Activated T-cell treated with anti-CD3 and anti-CD28 coated beads, Interleukin-2, amount 50 U/mL, for 24 hours (primary cell): ENCODE measurements around the gene SLC66A1.
A peak's percentile ranks its signal among the peaks of the same experiment; 100 is the strongest.

ENCODE experiments used
- DNase-seq: peaks from one replicate; pipeline ENCODE4 v3.0.0-alpha.2; 2020
- H3K27ac Mint-ChIP-seq: 2 replicates; pipeline ENCODE4 v1.8.0; 2020; ENCODE audit warnings: mild to moderate bottlenecking, mixed read lengths
- H3K27me3 Mint-ChIP-seq: 2 replicates; pipeline ENCODE4 v1.8.0; 2020; ENCODE audit warnings: mixed read lengths
- H3K36me3 Mint-ChIP-seq: 2 replicates; pipeline ENCODE4 v1.8.0; 2020; ENCODE audit warnings: low read depth, mixed read lengths
- H3K4me1 Mint-ChIP-seq: 2 replicates; pipeline ENCODE4 v1.8.0; 2020; ENCODE audit warnings: low read depth, mixed read lengths
- H3K4me3 Mint-ChIP-seq: 2 replicates; pipeline ENCODE4 v1.8.0; 2020; ENCODE audit warnings: mild to moderate bottlenecking, moderate library complexity, mixed read lengths
- H3K9me3 Mint-ChIP-seq: 2 replicates; pipeline ENCODE4 v1.8.0; 2020; ENCODE audit warnings: mixed read lengths

SLC66A1 gene

GRCh38 chr1:19363536-19364152 is 51.5 kb downstream of the SLC66A1 start:
- Mint-ChIP-seq H3K9me3 (no peaks in the 10 kb centered on the region), H3K27ac (peak overlapping the region; percentile 40), H3K27me3 (no peaks in the 10 kb centered on the region), H3K36me3 (peaks cover 45% of the 10 kb centered on the region), H3K4me1 (peaks cover 66% of the 10 kb centered on the region), H3K4me3 (no peak overlapping the region)
- no peak for DNase-seq

- peak overlapping the region; percentile 26 for H3K27ac Mint-ChIP-seq
- H3K9me3 Mint-ChIP-seq, result no peaks in the 10 kb centered on the region
- H3K4me1 Mint-ChIP-seq, result peaks cover 67% of the 10 kb centered on the region
- no peak for DNase-seq
- H3K4me3 Mint-ChIP-seq, result no peak overlapping the region
- no peaks in the 10 kb centered on the region for H3K27me3 Mint-ChIP-seq
- H3K36me3 Mint-ChIP-seq, result peaks cover 50% of the 10 kb centered on the region
Observed at GRCh38 chr1:19365721-19366120, 53.6 kb downstream of the SLC66A1 start.

- Mint-ChIP-seq H3K9me3 (no peaks in the 10 kb centered on the region), H3K27ac (peak overlapping the region; percentile 55), H3K36me3 (peaks cover 56% of the 10 kb centered on the region), H3K4me3 (no peak overlapping the region), H3K27me3 (no peaks in the 10 kb centered on the region), H3K4me1 (peaks cover 60% of the 10 kb centered on the region)
- DNase-seq, result no peak
Observed at GRCh38 chr1:19366599-19367536, 54.7 kb downstream of the SLC66A1 start.

- Mint-ChIP-seq H3K4me3 (no peak overlapping the region), H3K36me3 (peaks cover 62% of the 10 kb centered on the region), H3K9me3 (no peaks in the 10 kb centered on the region), H3K27ac (peak overlapping the region; percentile 57), H3K4me1 (peaks cover 54% of the 10 kb centered on the region), H3K27me3 (no peaks in the 10 kb centered on the region)
- no peak for DNase-seq
Observed at GRCh38 chr1:19367584-19368041, 55.5 kb downstream of the SLC66A1 start.

GRCh38 chr1:19368050-19368449 is 55.9 kb downstream of the SLC66A1 start:
- Mint-ChIP-seq H3K27me3 (no peaks in the 10 kb centered on the region), H3K4me1 (peaks cover 50% of the 10 kb centered on the region), H3K27ac (peak overlapping the region; percentile 57), H3K4me3 (no peak overlapping the region), H3K9me3 (no peaks in the 10 kb centered on the region), H3K36me3 (peaks cover 64% of the 10 kb centered on the region)
- no peak for DNase-seq

DNA sequence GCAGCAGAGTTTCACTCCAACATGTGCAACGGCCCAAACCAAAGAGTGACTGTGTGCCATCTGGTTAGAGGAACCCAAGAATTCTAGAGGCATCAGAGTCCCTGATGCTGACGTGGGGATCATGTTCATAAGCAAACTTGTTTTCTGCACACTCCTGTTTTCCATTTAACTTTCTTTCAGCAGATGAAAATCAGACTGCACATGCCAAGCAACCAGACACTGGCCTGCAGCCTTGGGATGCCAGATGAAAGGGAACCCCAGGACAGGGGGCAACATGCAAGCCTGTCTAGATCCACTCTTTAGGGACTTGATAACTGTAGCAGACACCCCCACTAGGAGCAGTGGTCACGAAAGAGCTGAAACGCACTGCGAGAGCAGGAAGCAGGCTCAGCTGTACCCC is 56.8 kb downstream of the SLC66A1 start:
- Mint-ChIP-seq H3K36me3 (peaks cover 63% of the 10 kb centered on the region), H3K27me3 (no peaks in the 10 kb centered on the region), H3K9me3 (no peaks in the 10 kb centered on the region), H3K27ac (peak overlapping the region; percentile 69), H3K4me3 (no peak overlapping the region), H3K4me1 (peaks cover 46% of the 10 kb centered on the region)
- no peak for DNase-seq

DNA sequence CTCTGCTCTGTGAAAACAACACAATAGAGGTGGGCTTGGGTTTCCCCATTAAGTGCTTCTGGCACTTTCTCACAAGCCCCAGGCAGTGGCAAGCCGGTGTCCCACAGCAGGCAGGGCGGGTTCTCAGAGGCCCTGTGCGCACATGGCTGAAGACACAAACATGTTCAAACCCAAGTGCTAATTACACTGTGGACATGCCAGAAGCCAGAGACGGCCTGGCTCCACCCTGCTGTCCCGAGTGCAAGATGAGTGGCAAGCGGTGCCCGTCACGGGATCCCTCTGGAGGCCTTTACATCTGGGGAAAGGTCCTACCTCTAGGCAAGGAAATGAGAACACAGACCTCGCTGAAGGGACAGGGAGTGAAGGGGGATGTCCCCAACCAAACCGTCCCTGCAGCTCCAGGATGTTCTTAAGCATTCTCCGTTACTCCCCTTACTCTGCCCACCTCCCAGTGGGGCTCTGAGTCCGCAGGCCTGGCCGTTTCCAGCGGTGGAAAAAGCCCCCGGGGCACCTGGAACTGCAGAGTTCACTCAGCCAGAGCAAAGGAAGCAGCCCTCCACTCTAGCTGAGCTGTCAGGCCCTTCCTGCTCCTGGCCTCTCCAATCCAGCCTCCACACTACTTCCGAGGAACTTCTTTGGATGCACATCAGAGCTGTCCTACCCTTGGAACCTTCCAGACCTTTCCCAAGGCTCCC is 57.4 kb downstream of the SLC66A1 start:
- H3K27ac Mint-ChIP-seq, result peak overlapping the region; percentile 69
- H3K4me1 Mint-ChIP-seq, result peaks cover 46% of the 10 kb centered on the region
- no peaks in the 10 kb centered on the region for H3K27me3 Mint-ChIP-seq
- DNase-seq, result no peak
- no peaks in the 10 kb centered on the region for H3K9me3 Mint-ChIP-seq
- H3K4me3 Mint-ChIP-seq, result no peak overlapping the region
- peaks cover 64% of the 10 kb centered on the region for H3K36me3 Mint-ChIP-seq

GRCh38 chr1:19370453-19371170 is 58.5 kb downstream of the SLC66A1 start:
- Mint-ChIP-seq H3K4me1 (peaks cover 42% of the 10 kb centered on the region), H3K27ac (peak overlapping the region; percentile 69), H3K36me3 (peaks cover 67% of the 10 kb centered on the region), H3K4me3 (no peak overlapping the region), H3K27me3 (no peaks in the 10 kb centered on the region), H3K9me3 (no peaks in the 10 kb centered on the region)
- DNase-seq, result no peak

DNA sequence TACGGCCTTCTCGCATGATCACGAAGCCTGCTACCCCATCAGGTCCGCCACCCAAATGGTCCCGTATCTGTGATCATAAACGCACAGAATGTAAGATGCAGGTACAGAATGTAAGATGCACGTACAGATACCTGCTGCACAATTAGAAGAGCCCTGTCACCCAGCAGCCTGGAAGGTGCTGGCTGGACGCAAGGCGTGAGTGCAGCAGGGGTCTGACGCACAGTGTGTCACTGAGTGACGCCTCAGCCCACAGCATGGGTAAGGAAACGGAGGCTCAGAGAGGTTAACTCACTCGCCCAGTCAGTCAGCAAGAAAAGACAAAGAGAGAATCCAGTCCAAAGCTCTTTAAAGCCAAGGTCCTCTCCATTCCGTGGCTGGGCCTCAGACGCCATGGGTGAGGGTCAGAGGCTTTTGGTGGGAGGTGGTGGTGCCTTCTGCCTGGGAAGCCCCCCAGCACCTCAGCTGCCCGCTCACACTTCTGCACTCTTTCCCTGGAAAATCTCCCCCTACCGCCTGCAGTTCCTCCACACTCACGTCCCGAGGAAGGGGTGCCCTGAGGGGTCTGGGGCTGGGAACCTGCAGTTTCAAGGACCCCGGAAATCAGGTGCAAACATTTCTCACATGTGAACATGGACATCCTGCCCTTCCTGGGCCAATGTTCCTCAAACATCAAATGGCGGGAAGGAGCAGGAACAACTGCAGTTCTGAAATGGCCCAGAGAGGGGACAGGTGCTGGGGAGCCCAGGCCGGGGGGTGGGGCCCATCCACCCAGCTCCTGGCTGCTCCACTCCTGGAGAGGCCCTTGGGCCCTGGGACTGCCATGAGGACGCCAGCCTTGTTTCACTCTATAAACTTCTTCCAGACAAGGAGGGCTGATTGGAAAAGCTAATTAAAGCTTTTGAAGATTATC is 59.4 kb downstream of the SLC66A1 start:
- no peaks in the 10 kb centered on the region for H3K27me3 Mint-ChIP-seq
- H3K27ac Mint-ChIP-seq, result peak overlapping the region; percentile 69
- no peak for DNase-seq

DNA sequence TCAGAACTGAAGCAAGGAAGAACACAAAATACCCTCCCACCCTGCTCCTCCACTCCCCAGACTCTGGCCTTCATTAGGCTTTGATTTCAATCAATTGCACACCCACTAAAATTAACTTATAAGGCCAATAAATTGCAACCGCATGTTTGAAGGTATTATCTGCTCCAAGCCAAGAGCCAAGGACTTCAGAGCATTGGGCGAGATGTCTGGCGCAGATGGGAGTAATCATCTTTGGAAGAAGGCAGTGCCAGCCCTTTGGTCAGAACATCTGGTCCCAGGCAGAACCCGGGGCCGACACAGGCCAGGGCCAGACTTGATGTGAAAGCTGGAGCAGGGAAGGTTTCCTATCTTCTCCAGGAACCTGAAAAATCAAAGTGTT is 60.0 kb downstream of the SLC66A1 start:
- peak overlapping the region; percentile 65 for H3K27ac Mint-ChIP-seq

More for the DNA sequence above, 59.4 kb downstream of the SLC66A1 start:
- Mint-ChIP-seq H3K4me1 (peaks cover 43% of the 10 kb centered on the region), H3K36me3 (peaks cover 72% of the 10 kb centered on the region), H3K9me3 (no peaks in the 10 kb centered on the region), H3K4me3 (no peak overlapping the region)

GRCh38 chr1:19372602-19373001 is 60.5 kb downstream of the SLC66A1 start:
- Mint-ChIP-seq H3K4me3 (no peak overlapping the region), H3K9me3 (no peaks in the 10 kb centered on the region), H3K36me3 (peaks cover 75% of the 10 kb centered on the region), H3K4me1 (peaks cover 44% of the 10 kb centered on the region), H3K27me3 (no peaks in the 10 kb centered on the region), H3K27ac (peak overlapping the region; percentile 65)
- no peak for DNase-seq

More for the DNA sequence above, 60.0 kb downstream of the SLC66A1 start:
- H3K4me1 Mint-ChIP-seq, result peaks cover 45% of the 10 kb centered on the region
- H3K9me3 Mint-ChIP-seq, result no peaks in the 10 kb centered on the region
- H3K27me3 Mint-ChIP-seq, result no peaks in the 10 kb centered on the region
- no peak for DNase-seq
- H3K36me3 Mint-ChIP-seq, result peaks cover 74% of the 10 kb centered on the region
- no peak overlapping the region for H3K4me3 Mint-ChIP-seq

DNA sequence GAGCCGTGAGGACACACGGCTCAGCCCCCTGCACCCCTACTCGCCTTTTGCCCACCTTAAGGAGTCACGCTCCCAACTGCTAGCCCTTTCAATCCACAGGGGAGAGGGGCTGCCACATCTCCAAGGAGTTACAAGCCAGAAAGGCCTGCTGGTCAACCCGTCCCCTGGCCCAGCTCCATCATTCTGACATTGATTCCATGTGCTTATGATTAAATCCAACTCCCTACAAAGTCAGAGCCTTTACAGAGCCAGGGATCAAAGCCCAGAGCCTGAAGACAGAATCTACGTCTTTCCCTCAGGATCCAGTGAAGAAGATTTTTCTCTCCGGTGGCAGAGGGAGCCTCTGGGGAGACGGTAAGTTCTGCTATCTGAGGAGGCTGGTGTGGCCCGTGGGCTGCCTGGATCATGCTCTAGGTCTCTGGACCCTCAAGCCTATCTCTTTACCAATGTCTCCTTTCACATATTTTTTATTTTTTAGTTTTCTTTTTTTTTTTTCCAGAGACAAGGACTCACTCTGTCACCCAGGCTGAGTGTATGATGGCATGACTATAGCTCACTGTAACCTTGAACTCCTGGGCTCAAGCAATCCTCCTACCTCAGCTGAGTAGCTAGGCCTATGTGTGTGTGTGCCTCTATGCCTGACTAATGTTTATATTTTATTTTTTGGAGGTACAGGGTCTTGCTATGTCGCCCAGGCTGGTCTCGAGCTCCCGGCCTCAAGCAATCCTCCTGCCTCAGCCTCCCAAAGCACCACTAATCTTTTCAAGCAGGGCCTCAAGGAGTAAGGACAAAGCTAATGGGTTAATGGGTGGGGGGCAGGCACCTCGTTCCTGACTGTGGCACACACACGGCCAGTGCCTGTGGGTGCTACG is 61.3 kb downstream of the SLC66A1 start:
- Mint-ChIP-seq H3K4me3 (no peak overlapping the region), H3K27ac (peak overlapping the region; percentile 65), H3K36me3 (peaks cover 80% of the 10 kb centered on the region), H3K9me3 (no peaks in the 10 kb centered on the region), H3K27me3 (no peaks in the 10 kb centered on the region), H3K4me1 (peaks cover 50% of the 10 kb centered on the region)
- no peak for DNase-seq
